Right hindlimb (tissue), 1 donor: ENCODE measurements around the gene KRT80.

Experiments used
- DNase-seq: peaks from one replicate; pipeline ENCODE4 v3.0.0-alpha.2; 2018

KRT80 gene

DNA sequence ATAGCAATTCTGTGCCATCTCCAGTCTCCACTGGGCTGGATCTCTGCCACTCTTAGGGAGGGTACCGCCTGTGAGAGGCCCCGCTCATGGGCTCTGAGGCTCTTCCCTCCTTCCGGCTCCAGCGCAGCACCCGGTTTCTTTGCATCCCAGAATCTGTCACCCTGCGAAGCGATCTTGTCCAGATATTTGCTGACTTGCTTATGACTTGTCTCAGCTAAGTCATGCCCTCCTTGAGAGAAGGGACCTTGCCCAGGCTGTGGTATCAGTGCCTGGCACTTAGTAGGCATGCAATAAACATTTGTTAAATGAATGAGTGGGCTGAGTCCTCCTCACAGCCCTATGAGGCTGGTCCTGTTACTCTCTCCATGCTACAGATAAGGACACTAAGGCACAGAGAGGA is 13.4 kb downstream of the KRT80 start:
- DNase-seq = no peak

DNA sequence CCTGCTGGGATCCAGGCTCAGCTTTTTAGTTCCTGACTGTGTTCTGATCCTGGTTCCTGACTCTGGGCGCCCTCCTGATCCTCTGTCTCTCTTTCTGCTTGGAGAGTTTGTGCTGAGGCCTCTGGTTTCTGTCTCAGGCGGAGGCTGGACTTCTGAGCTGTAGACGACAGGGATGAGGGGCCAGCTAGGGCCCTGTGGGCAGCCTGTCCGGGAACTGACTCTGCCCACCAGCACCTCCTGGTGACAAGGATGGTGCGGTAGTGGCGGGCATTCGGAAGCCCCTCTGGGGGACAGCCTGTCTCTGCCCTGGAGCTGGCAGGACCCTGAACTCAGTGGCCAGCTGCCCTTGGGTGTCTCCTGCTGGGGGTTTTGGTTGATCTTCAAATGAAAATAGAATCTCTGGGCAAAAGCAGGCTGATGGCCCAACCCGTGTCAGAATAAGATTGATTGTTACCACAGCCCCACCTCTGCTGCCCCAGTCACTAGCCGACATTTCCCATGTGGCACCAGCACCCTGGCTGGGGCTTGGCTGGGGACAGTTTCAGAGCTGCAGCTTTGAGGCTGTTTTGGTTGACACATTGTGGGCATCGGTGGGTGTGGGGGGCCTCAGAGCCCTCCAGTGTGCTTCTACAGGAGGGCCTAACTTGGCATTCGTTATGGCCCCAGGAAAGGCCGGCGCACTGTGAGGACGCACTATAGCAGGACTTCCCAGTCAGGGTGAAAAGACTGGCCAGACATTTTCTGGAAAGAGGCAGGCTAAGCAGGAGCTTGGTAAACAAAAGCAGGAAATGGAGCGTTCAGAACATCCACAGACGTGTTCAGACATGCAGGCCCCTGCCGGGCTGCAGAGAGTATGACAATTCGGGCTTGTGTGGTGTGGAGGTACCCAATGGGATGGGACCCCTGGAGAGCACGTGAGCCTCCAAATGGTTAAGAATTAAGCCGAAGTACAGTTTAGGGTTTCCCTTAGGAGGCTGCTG is 16.2 kb downstream of the KRT80 start:
- DNase-seq = no peak

DNA sequence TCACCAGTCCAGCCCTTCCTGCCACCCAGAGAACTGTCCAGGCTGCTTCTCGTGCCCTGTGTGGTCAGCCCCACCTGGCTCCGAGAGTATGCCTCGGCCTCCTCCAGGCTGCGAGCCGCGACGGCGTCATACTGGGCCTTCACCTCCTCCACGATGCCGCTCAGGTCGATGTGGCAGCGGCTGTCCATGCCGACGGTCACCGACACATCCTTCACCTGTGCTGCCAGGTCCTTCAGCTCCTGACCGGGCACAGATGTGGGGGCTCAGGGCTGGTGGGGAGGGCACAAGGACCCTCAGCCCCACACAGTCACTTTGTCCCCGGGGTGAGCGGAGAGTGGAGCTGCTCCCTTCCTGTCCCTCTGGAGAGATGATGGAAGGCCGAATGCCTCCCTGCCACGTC is 18.3 kb downstream of the KRT80 start:
- DNase-seq = no peak

DNA sequence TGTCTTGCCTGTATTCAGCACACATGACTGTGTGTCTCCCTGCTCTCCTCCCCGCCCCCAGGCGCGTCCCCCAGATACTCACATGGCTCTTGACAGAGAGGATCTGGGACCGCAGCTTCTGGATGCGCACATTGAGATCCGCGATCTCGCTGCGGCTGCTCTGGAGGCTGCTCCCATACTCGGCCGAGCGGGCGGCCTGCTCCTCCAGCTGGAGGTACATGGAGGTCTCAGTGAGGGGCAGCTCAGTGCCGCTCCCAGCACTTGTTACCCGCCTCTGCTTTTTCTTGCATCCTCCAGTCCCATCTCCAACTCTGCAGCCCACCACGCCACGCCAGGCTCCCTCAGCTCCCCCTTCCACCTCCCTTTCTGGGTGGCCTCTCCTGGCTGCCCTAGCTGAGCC is 18.9 kb downstream of the KRT80 start:
- DNase-seq = no peak

DNA sequence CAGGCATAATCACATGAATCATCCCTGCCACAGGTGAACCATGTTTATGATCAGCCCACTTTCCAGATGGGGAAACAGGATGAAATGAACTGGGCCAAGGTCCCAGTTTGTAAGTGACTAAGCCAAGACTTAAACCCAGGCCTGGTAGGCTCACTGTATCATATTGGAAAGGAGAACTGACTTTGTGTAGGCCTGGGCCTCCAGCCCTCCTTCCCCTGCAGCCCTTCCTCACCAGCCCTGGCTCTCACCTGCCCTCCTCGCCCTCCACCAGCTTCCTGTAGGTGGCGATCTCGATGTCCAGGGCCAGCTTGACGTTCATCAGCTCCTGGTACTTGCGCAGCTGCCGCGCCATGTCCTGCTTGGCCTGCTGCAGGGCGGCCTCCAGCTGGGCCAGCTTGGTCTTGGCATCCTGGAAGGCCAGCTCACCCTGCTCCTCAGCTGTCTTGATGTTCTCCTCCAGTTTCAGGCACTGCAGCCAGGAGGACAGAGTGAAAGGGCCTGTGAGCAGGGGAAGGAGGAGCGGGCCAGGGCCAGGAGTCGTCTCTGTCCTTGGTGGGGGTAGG is 19.8 kb downstream of the KRT80 start:
- peak; percentile 69 for DNase-seq

DNA sequence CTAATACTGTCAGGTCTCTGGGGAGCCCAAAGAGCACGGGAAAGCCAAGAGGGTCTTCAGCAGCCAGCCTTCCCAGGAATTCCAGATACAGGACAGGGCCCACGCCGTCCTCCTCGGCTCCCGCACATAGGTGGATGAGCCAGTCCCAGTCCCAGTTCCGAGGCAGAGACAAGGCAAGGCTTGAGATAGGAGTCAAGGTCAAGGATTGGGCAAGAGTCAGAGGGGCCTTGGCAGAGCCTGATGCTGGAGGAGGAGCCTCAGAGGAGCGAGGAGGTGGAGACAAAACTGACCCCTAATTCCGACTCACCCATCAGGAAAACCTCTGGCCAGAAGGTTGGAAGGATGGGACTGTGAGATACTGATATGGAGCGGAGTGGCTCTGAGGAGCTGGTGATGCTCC is 21.0 kb downstream of the KRT80 start:
- no peak for DNase-seq

DNA sequence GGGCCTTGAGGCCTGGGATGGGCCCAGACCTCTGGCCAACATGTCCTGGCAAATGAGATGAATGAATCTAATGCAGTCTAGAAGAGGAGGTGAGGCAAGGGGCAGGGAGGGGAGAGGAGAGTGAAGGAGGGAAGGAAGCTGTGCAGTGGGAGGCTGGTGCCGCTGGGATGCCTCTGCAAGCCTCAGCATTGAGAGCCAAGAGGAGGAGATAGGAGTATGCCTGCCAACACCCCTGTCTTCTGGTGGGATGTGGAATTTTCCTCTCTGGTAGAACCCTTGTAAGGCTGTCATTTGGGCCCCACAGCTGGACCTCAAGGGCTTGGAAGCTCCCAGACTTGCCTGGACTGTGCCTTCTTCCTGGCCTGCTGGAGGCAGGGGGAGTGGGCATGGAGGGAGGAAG is 21.9 kb downstream of the KRT80 start:
- DNase-seq = no peak

DNA sequence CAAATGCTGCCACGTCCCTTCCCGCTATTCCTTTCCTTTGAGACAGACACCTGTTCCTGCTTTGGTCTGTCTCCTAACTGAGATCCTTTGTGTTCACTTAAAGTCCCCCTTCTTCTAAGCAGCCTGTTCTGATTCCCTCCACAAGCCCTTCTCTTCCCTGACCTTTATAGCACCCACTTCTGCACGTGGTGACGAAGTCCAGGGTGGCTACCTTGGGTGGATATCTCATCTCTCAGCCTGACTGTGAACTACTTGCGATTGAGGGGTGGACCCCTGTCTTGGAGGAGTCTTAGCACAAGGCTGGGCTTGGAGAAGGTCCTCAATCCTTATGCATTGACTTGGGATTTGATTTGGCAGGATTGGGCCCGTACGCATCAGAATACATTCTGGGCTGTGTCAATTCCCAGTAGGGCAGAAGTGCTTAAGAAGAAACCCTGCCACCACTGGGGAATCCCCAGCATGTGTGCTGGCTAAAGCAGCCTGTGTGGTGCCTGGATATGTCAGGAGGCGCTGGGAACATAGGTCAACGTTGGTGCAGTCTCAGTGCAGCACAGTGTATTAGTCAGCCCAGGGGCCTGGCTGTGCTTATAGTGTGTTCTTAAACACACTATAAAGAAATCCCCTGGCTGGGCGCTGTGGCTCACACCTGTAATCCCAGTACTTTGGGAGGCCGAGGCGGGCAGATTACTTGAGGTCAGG is 23.6 kb downstream of the KRT80 start:
- DNase-seq = no peak

DNA sequence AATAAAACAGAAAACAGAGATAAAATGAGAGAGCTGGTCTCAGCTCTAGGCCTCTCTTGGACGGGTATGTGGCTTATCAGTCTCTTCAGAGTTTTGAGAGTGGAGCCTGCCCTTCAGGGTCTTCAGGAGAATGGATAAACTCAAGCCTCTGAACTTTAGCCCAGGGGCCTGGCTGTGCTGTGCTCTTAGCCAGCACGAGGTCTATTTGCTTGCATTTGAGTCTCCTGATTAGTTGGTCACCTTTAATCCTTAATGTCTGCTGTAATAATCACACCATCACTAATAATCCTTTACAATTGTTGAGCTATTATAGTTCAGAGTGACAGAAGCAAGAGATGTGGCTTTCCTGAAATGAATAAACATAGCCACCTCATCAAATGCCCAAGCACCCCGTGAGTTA is 24.3 kb downstream of the KRT80 start:
- no peak for DNase-seq

DNA sequence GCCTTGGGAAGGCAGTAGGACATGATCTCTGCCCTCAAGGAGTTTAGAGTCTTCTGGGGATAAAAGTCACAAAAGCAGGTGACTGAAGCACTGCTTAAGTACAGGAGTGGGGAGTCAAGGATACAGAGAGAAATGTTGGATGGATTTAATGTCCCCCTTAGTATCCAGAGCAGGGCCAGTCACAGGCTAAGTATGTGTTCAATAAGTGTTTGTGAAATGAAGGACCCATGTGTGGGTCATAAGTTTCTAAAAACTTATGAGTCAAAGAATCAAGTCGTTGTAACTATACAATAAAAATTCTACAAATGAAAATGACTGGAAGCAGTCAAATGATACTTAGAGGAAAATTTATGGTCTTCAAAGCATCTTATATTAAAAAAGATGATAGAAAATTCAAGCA is 25.1 kb downstream of the KRT80 start:
- DNase-seq = no peak

DNA sequence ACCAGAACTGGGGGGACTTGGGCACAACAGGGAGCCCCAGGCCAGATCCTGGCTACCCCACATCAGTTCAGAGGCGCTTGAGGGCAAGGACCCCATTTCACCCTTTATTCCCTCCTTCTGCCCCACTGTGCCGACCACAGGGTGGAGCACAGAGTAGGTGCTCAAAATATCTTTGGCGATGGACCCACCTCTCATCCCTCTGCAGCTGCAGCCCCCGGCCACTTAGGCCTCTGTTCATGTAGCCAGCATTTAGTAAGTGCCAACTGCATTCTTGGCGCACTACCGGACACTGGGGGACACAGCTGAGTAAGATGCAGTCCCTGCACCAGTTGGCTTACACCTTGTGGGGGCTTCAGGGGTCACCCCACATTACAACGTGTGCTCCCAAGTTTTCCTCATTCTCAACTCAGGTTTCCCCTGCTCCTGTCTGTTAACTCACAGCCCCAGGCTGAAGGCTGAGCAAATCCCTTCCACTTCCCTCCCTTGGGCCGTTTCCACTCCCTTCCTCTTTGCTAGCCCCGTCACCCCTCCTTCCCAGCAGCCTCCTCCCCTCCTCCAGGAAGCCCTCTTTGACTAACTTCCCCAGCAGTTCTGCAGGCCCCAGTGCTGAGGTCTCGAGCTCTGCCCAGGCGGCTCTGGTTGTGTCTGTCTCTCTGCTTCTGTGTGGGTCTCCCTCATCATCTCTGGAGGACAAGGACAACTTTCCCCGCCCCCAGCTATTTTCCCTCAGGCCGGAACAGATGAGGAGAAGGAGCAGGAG is 26.5 kb downstream of the KRT80 start:
- DNase-seq = no peak

DNA sequence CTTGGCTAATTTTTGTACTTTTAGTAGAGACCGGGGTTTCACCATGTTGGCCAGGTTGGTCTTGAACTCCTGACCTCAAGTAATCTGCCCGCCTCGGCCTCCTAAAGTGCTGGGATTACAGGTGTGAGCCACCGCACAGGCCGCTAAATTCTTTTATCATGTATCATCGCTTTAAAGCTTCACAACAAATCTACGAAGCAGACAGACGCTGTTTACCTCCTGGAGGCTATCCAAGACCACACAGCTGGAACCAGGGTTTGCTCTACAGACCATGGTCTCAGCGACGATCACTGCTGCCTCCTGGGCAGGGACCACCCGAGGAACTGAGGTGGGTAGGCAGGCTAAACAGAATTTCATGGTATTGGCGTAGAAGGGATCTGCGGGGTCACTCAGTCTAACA is 27.2 kb downstream of the KRT80 start:
- DNase-seq = no peak

DNA sequence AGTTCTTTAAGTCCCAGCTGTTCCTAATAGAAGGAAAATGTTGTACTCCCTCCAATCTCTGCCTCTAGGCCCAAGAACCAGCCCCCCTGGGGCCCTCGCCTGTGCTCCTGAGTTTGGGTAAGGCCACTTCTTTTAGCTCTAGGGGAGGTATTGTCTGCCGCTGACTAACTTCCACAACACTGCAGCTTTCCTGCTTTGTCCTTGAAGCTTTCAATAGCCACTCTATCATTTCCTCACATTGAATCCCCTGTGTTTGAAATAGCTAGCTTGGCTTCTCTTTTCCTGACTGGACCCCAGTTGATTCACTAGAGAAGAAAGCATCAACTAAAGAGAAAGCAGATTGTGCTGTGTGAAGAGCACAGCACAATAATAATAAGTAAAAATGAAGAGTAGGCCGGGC is 28.8 kb downstream of the KRT80 start:
- peak; percentile 44 for DNase-seq

DNA sequence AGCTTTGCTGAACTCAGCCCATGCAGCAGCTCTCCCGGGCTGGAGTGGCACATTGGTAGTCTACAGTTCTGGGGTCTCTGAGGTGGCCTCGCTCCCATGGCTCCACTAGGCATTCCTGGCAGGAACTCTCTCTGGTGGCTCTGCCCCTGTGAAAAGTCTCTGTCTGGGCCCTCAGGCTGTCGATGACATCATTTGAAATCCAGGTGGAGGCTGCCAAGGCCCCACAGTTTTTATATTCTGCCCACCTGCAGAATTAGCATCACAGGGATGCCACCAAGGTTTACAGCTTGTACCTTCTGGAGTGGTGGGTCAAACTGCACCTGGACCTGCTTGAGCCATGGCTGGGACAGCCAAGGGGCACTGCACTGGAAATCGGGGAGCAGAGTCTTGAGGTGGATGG is 31.6 kb downstream of the KRT80 start:
- DNase-seq = no peak

DNA sequence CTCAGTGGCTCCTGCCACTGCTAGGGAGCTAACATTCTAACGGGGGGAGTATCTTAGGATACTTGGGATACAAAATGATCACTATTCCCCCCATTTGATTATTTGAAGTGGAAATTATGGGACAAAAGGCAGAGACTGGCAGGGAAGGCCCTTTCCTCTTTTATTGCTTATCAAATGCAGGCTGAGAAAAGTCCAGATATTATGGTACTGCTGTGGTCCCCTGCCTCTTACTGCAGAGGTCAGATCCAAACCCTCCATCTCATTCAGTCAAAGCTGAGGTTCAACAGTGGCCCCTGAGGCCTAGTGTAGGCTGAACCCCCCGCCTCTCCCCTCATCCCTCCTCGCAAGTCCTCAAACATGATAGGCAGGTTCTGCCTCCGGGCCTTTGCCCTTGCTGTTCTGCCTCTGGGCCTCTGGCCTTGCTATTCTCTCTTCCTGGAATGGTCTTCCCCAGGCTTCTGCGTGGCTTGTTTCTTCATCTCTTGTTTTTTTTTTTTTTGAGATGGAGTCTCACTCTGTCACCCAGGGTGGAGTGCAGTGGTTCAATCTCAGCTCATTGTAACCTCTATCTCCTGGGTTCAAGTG is 34.2 kb downstream of the KRT80 start:
- no peak for DNase-seq

DNA sequence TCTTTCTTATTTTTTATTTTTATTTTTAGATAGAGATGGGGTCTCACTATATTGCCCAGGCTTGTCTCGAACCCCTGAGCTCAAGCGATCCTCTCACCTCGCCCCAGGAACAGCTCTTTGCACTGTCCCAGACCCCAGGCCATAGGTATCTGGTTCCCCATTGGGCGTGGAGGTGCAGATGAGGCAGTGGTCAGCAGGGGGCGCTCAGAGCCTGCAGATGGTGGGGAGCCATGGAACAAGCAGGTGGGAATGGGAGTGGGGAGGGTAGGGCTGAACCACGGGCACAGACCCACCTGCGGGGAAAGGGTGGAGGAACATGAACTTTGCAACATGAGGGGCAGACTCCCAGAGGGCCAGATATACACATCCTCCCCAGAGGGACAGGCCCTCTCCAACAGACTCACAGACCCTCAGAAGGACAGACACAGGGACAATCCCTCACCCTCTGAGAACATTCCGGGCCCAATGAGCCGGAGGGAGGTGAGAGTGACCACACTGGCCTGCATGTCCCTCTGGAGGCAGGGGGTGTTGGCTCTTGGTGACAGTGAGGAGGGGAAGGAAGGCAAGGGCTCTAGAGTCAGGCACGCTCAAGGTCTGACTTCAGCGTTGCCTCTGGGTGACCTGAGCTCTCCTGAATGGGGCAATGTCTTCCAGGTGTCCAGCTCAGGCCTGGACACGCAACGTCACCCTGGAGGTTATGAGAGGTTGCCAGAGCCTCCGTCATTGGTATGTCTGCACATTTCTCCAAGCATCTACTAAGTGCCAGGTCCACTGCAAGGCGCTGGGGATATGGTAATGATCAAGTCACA is 34.9 kb downstream of the KRT80 start:
- peak; percentile 80 for DNase-seq

DNA sequence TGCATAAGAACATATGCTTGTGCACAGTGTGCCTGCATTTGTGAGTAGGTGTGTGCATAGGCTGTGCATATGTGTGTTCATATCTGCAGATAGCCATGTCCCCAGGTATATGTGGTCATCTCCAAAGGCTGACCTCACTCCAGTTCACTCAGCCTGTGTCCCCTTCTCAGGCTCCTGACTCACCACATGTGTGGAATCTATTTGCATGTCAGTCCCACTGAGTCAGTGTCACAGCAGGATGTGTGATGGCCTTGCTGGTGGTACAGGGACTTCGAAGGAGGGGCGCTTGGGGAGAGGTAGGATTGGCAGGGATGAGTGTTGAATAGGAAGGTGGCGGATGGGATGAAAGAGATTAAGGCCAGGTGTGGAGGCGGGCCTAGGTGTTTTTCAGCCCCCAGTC is 35.5 kb downstream of the KRT80 start:
- no peak for DNase-seq

DNA sequence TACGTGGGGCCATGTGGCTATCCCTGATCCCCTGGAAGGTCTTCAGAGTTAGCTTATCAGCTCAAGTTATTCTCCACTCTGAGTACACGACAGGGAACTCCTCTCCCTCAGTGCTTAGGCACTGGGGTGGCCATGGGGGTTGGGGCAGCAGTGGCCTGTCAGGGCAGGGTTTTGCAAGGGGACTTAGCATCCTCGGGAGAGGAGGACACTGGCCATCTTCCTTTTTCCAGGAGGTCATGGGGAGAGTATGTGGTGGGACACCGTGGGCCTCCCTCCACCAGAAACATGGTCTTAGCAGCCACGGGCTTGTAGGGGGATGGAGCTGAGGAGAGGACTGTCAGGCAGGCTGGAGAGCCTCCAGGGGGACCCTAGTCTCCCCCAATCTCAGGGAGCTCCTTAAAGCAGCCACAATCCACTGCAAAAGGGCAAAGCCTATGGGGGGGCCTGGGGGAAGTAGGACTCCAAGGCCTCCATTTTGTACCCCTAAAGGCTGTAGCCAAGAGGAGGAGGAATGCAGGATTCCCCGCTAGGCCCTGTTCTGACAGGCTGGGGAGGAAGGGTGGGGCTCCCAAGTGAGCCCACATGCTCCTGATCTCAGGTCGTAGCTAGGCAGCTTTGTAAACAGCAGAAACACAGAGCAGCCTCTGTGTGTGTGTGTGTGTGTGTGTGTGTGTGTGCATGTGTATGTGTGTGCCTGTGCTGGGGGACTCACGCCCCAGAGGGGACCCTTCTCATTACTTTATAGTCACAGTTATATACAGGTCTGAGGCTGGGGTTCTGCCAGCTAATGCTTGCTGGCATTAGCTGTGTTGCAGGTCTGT is 36.6 kb downstream of the KRT80 start:
- peak; percentile 52 for DNase-seq

DNA sequence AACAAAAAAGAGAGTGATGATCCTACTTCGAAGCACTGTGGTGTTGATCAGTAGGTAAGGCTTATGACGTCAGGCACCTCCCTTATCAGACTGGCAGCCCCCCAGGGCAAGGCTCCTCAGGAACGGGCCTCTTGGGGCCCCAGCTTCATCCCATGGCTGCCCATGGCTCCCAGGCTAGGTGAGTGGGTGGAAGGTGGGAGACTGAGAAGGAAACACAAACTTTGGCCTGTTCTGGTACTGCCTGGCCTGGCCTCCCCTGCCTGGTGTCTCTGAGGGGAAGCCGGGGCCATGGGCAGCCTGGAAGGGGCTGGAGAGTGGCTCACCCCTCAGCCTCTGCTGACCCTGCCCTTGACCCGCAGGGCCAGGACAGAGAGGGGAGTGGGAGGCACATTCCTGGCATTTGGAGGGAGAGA is 38.9 kb downstream of the KRT80 start:
- DNase-seq = no peak

DNA sequence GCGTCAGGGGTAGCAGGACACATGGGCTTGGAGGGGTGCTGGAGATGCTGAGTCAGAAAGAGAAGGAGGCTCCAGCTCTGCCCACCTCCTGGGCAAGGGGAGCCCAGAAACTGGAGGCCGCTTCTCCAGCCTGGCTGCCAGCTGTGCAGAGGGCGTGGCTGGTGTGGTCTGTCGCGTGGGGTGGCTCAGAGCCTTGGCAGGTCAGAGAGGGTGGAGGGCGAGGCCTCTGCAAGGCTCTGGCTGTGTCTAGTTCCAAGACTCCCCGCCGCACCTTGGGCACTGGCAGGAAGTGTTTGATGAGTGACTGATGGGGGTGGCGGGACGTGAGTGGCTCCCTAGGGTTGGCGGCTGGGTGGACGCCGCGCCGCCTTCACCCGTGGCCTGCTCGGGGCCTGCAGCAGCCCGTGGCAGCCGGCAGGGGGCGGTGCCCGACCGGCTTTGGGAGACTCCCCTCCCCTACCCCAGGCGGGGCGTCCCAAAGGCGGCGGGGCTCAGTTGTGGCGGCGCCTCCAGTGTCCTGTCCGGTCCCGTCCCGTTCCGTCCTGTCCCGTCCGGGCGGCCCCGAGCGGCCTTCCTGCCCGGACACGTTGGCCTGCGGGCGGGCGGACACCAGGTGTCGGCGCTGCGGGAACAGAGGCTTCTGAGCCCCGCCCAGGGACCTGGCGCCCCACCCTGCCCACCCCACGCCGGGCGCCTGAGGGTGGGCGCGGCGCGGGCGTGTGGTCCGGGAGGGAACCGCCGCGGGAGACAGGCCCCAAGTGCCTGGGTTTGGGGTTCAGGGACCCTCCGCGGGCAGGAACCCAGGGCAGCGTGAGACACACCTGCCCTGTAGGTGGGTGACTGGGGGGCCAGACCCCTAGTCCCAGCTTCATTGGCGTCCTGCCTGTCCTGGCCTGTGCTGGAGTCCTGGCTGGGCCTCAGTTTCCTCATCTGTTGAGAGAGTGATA is 39.7 kb downstream of the KRT80 start:
- peak; percentile 69 for DNase-seq
